CD4-positive, alpha-beta T cell treated with Interleukin-17A for 4 hours (primary cell): ENCODE results near the gene RAB40B.
A peak's percentile ranks its signal among the peaks of the same experiment; 100 is the strongest.
"Not testable (repeated sequence)": the region's sequence is repeated elsewhere in the genome, so short reads cannot be mapped to it uniquely, and the experiment has no call there.

Experiments
- DNase-seq: peaks from one replicate; pipeline ENCODE4 v3.0.0-alpha.2; 2020; ENCODE audit warnings: mixed read lengths

Gene RAB40B

DNA sequence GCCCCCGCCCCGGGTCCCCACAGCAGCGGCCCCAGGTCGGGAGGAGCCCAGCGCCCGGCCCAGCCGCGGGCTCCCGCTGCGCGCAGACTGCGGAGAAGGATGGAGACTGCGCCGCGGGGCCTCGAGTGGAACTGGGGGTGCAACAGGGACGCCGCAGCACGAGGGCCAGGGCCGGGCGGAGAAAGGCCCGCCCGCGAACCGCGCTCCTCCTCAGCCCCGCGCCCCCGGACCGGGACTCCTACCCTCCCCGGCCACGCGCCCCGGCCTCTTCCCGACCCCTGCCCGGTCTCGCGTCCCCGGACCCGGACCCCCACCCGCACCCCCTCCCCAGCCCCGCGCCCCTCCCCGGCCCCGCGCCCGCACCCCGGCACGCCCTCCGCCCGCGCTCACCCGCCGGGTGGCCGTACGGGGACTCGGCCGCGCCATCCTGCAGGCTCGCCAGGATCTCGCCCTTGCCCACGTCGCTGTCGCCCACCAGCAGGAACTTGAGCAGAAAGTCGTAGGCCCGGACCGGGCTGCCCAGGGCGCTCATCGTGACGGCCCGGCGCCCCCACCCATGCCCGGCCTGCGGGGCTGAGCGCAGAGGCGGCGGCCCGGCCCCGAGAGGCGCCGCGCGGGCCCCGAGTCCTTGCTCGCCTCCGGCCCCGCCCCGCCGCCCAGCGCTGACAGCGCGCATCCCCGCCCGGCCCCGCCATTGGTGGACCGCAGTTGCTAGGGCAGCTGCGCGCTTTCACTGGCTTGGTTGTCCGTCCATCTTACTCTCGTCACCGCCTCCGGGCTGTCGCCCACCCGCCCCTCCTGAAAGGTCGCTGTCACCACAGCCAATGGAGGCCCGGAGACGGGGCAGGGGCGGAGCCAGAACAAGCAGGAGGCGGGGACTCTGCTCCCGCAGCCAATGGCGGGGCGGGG is at the start of gene RAB40B:
Gene RAB40B, minus strand, starts transcription at position 634 of the 909 bp plus-strand sequence. Its CDS starts 102 bp downstream, at position 532.
- peak; percentile 99 for DNase-seq

GRCh38 chr17:82745524-82745923 is 47.0 kb upstream of the RAB40B start:
- DNase-seq, result no peak

- DNase-seq, result not testable (repeated sequence)
These were observed 46.2 kb upstream of the RAB40B start for GRCh38 chr17:82744736-82745135.

DNA sequence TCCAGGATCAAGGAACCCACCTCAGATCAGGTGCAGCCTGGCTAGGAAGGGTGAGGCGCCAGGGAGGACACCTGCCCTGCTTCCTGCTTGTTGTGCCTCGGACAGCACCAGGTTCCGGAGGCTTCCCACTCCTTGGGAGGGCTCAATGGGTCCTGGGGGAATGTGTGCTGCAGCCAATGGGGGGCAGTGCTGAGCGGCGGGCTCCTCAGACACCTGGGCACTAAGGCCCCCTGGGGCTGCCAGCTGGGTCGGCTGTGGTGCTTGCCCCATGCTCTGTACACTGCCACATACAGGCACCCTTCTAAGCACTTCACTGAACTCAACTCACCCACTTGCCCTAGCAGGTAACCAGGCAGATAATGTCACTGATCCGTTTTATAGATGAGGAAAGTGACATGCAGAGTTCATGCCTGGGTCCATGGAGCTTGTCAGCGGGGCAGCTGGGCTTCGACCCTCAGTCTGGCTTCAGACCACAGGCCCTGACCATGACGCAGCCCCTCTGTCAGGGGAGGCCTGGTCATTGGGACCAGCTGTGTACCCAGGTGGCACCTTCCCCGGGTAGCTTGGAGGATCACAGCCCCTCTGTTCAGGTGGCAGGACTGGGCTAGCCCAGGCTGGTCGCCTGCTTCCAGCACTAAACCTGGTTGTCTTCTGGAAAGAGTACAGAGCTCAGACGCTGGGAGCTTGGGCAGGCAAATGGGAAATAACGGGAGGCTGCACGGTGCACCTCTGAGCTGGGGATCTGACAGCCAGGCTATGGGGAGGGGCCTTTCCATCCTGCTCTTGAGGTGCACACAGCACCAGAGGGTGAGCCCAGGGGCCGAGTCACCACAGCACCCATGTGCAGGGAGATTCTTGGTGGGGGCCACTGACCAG is 45.1 kb upstream of the RAB40B start:
- DNase-seq, result no peak

GRCh38 chr17:82740906-82741759 is 42.6 kb upstream of the RAB40B start:
- DNase-seq, result no peak

DNA sequence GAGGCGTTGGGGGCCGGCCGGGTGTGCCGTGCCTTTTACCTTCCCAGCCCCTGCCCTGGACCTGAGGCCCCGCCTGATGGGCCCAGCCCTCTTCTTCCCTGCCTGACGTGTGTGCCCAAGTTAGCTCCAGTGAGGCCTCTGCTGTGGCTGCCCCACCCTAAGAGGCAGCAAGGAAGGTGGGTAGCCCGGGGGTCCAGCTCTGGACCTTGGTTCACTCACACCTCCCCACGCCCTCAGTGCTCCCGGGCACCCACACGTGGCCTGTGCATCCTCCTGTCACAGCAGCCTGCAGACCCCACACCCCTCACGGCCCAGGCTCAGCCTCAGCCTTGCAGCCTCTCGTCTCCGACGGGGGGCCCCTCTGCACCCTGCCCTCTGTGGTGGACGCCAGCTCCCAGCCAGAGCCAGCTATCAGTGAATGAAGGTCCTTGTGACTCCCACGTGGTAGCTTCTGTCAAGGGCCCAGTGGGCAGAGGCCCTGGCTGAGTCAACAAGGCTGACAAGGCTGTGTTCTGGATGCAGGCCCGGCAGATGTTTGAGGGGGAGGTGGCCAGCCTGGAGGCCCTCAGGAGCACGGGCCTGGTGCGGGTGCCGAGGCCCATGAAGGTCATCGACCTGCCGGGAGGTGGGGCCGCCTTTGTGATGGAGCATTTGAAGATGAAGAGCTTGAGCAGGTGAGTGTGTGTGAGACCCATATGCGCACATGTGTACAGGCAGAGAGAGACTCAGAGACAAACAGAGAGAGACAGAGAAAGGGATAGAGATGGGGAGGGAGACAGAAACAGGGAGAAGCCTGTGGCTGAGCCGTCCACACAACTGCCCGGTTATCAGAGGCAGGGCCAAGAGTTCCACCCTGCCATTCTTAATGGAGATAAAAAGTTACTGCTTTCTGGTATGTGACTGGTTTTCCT is 39.7 kb upstream of the RAB40B start:
- no peak for DNase-seq

DNA sequence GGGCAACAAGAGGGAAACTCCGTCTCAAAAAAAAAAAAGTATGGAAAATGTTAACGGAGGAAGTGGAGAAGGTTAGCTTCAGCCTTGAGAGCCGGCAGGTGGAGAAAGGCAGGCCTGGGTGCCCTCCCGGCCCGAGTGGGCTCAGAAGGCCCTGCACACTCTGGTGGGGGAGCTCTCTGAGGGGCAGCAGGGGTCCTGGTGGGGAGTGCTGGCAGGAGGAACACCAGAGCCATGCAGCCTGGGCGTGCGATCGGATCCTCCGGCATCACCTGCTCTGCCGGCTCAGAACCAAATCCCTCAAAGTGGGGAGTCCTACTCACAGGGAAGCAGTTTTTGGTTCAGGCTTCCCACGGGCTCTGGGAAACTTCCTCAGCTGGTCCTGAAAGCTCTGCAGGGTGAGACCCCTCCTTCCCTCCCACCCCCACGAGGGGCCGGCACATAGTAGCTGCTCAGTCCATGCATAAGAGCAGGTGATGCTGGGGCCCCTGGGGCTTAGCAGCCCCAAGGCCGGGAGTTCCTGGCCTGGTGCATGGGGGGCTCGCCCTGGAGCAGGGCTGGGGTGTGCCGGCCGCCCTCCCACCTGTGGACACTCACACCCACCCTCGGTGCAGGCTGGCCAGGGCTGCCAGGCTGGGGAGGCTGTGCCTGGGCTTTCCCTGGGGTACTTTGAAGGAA is 38.1 kb upstream of the RAB40B start:
- DNase-seq, result no peak

- DNase-seq, result peak; percentile 65
These were observed 36.7 kb upstream of the RAB40B start, which contains the start of gene FN3K for GRCh38 chr17:82734987-82735866. Gene FN3K (plus strand): TSS chr17:82735615. CDS start chr17:82735637, 22 bp downstream.

GRCh38 chr17:82732118-82732743 is 33.7 kb upstream of the RAB40B start:
- no peak for DNase-seq

- no peak for DNase-seq
These were observed 31.2 kb upstream of the RAB40B start for GRCh38 chr17:82729479-82730260.

DNA sequence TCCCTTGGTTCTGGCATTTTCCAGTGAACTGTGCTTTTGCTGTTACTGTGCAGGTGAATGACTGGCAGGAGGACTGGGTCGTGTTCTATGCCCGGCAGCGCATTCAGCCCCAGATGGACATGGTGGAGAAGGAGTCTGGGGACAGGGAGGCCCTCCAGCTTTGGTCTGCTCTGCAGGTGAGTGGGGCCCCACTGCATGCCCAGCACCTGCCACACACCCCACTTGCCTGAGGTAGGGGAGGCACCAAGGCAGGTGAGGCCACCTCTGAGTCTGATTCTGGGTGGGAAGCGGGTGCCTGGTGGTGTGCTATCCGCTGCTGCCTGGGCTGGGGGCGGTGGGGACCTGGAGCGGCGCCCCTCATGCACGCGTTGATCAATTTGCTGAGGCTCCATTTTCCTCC is 27.9 kb upstream of the RAB40B start:
- DNase-seq, result no peak

GRCh38 chr17:82723169-82723807 is 24.8 kb upstream of the RAB40B start:
- no peak for DNase-seq

- DNase-seq, result no peak
These were observed 24.0 kb upstream of the RAB40B start for GRCh38 chr17:82722341-82723013.

DNA sequence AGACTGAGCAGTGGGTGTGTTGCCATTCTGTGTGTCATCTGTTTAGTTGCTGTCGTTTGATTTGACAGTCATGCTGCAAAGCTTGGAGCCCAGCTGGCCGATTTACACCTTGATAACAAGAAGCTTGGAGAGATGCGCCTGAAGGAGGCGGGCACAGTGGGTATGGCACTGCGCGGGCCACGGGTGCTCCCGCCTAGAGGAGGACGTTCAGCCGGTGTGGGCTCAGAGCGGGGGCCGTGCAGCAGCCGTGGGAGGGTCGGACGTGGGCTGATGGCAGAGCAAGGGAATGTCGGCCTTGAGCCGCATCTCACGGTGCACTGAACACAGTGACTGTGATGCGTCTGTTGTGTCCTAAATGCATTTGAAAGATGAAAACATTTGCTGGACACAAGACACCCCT is 21.7 kb upstream of the RAB40B start:
- DNase-seq, result no peak

- DNase-seq, result no peak
These were observed 20.6 kb upstream of the RAB40B start for GRCh38 chr17:82718986-82719685.

DNA sequence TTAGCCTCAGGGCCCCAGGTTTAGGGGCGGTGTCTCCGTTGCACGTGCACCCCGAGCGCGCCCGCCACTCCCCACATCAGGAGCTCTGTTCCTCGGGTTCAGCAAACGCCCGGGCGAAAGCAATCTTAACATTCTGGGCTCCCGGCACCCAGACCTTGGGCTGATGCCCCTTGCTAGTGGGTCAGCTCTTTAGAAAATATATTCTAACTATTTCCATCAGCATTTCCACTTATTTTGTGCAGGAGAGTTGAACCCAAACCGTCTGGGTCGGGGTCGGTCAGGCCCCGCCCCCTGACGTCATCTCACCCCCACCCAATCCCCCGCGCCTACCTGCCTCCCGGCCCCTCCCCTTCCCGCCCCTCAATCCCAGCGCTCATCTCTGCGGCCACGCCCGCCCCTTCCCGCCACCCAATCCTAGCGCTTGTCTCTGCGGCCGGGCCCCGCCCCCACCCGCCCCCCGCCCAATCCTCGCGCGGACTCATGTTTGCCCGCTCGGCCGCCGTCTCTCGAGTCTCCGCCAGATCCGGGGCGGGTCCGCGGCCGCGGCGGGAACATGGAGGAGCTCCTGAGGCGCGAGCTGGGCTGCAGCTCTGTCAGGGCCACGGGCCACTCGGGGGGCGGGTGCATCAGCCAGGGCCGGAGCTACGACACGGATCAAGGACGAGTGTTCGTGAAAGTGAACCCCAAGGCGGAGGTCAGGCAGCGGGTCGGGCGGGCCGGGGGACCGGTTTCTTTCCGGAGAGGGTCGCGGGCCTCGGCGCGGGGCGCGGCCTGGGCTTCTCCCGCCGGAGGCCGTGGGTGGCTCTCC is 17.9 kb upstream of the RAB40B start, which contains the start of gene FN3KRP:
Gene FN3KRP, plus strand, starts transcription at position 504 of the 808 bp plus-strand sequence. Its CDS starts 50 bp downstream, at position 554.
- DNase-seq, result peak; percentile 99
